ENCODE data around the gene SLC12A7.

DNA sequence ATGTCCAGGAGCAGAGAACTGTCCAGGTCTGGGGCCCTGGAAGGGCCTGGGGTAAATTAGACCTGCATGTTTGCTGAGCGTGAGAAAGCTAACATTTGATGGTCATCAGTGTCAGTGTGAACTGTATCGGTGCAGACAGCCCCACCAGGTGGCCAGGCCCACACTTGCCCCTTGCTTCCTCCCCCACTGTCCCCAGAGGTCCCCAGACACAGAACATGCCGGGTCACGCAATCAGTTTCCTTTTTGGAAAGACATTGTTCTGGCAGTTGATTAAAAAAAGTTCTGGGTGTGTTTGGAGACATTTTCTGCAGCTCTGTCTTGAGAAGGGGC is 101.7 kb downstream of the SLC12A7 start:
- no peak for TF ChIP-seq EZH2 (IDR thresholded peaks at IDR 0.05; ENCODE audit: insufficient read depth, low read length)
- TF ChIP-seq, protein P1, sequence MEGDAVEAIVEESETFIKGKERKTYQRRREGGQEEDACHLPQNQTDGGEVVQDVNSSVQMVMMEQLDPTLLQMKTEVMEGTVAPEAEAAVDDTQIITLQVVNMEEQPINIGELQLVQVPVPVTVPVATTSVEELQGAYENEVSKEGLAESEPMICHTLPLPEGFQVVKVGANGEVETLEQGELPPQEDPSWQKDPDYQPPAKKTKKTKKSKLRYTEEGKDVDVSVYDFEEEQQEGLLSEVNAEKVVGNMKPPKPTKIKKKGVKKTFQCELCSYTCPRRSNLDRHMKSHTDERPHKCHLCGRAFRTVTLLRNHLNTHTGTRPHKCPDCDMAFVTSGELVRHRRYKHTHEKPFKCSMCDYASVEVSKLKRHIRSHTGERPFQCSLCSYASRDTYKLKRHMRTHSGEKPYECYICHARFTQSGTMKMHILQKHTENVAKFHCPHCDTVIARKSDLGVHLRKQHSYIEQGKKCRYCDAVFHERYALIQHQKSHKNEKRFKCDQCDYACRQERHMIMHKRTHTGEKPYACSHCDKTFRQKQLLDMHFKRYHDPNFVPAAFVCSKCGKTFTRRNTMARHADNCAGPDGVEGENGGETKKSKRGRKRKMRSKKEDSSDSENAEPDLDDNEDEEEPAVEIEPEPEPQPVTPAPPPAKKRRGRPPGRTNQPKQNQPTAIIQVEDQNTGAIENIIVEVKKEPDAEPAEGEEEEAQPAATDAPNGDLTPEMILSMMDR (IDR thresholded peaks at IDR 0.05; ENCODE audit: insufficient read depth, low read depth, low read length), result no peak

Measured in astrocyte (in vitro differentiated cells and primary cell).